Measurements from ENCODE around the gene PIP4K2B. TPM values are rescaled to one million over a fixed set of nuclear protein-coding genes. Genes with fewer than 3 reads are reported as not detected.
A peak's percentile ranks its signal among the peaks of the same experiment; 100 is the strongest.

Gene PIP4K2B
- total and polyA plus RNA-seq, 9 of the 15 experiments (the other 6 are each of a cell fraction or from before 2014, with no cell fraction given) = 3.7 to 29.9 (median 23.0) TPM

GRCh38 chr17:38747463-38748148 is 51.8 kb downstream of the PIP4K2B start (continued):
- TF ChIP-seq TSHZ1 (CRISPR knock-in tag; IDR thresholded peaks at IDR 0.05) = no peak
- peak; percentile 56; the same call in 1 of the 2 replicates for TF ChIP-seq KDM2B (CRISPR knock-in tag; IDR thresholded peaks at IDR 0.05)
- no peak for TF ChIP-seq PREB (CRISPR knock-in tag; IDR thresholded peaks at IDR 0.05)
- TF ChIP-seq NFE2L1 (tag; IDR thresholded peaks at IDR 0.05; ENCODE audit: borderline replicate concordance, low read depth) = no peak
- no peak for TF ChIP-seq ZBTB26 (CRISPR knock-in tag; IDR thresholded peaks at IDR 0.05)
- TF ChIP-seq MNT (conservative IDR thresholded peaks at IDR 0.05) = no peak
- 0 out of 4 replicates have a peak, but pooled peaks of 1 of the 2 experiments have one; percentile 24 for TF ChIP-seq ZNF639 (CRISPR knock-in tag; conservative IDR thresholded peaks at IDR 0.05 in 1 of 2, IDR thresholded peaks at IDR 0.05 in 1 of 2)
- 0 out of 2 replicates have a peak, but pooled peaks have one; percentile 55 for TF ChIP-seq ZC3H8 (IDR thresholded peaks at IDR 0.05)
- no peak for TF ChIP-seq BCL6 (CRISPR knock-in tag; IDR thresholded peaks at IDR 0.05)
